Measurements from ENCODE around the gene POU3F3.

DNA sequence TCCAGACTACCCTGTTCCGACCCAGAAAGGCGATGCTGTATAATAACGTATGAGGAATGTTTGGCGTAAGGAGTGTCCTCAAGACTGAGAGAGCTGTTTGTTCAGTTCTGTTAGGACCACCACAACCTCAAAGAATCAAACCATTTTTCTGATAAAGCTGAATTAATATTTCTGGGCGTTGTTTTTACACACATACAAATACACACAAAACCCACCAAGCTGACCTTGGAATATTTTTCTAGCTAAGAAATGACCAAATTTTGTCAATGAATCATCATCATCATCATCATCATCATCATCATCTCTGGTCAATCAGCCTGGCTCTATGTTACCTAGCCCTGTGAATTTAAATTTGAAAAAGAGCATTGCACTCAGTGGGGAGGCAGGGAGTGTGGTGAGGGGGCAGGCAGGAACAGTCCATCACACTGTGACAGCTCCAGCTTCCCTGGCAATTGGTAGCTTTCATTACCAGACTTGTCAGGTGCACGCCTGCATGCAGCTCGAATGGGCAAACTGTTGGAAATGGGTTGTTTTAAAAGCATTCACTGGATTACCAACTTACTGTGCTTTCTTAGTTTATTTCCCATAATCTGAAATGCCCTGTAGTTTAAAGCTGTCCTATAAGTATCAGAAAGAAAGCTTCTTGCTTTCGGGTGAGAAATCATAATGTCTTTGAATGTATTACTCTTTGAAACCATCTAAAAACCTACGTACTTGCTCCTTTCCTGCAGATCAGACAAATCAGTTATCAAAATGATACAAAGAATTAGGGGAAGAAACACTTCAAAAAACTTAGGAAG, 6.9 kb upstream of the POU3F3 start:
- TF ChIP-seq, protein P1, sequence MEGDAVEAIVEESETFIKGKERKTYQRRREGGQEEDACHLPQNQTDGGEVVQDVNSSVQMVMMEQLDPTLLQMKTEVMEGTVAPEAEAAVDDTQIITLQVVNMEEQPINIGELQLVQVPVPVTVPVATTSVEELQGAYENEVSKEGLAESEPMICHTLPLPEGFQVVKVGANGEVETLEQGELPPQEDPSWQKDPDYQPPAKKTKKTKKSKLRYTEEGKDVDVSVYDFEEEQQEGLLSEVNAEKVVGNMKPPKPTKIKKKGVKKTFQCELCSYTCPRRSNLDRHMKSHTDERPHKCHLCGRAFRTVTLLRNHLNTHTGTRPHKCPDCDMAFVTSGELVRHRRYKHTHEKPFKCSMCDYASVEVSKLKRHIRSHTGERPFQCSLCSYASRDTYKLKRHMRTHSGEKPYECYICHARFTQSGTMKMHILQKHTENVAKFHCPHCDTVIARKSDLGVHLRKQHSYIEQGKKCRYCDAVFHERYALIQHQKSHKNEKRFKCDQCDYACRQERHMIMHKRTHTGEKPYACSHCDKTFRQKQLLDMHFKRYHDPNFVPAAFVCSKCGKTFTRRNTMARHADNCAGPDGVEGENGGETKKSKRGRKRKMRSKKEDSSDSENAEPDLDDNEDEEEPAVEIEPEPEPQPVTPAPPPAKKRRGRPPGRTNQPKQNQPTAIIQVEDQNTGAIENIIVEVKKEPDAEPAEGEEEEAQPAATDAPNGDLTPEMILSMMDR (optimal IDR thresholded peaks at IDR 0.05 in 1 of 3, IDR thresholded peaks at IDR 0.05 in 1 of 3, conservative IDR thresholded peaks at IDR 0.05 in 1 of 3; ENCODE audit: extremely low read depth in 1 of 3, insufficient read depth in 2 of 3, low read length in 3 of 3) = no peak
- TF ChIP-seq EZH2 (IDR thresholded peaks at IDR 0.05; ENCODE audit: low read length) = no peak

Data from keratinocyte (primary cell).